Activated CD4-positive, alpha-beta memory T cell treated with anti-CD3 and anti-CD28 coated beads for 36 hours (primary cell): ENCODE results near the gene NTNG2. TPM values are rescaled to one million over a fixed set of nuclear protein-coding genes. Genes with fewer than 3 reads are reported as not detected.

Source experiments
- CTCF ChIA-PET: fragments of 350-600 bp; sonication (Branson Sonifier 250); formaldehyde crosslinking; loops from one replicate; lab custom pipeline; 2021; ENCODE audit warnings: antibody characterized with exemption, inconsistent platforms; lab: Charles Lee
- POLR2A ChIA-PET: fragments of 350-600 bp; sonication (Branson Sonifier 250); formaldehyde crosslinking; loops from one replicate; lab custom pipeline; 2021; ENCODE audit warnings: antibody characterized with exemption; lab: Charles Lee
- DNase-seq: peaks from one replicate; pipeline ENCODE4 v3.0.0-alpha.2; 2020
- H3K27ac Mint-ChIP-seq: one replicate; pipeline ENCODE4 v1.8.0; 2021; ENCODE audit warnings: mixed read lengths
- H3K27me3 Mint-ChIP-seq: one replicate; pipeline ENCODE4 v1.8.0; 2021; ENCODE audit warnings: mixed read lengths
- H3K36me3 Mint-ChIP-seq: one replicate; pipeline ENCODE4 v1.8.0; 2021; ENCODE audit warnings: mixed read lengths
- H3K4me1 Mint-ChIP-seq: one replicate; pipeline ENCODE4 v1.8.0; 2021; ENCODE audit warnings: low read depth, mixed read lengths
- H3K4me3 Mint-ChIP-seq: one replicate; pipeline ENCODE4 v1.8.0; 2021; ENCODE audit warnings: mild to moderate bottlenecking, mixed read lengths
- H3K9me3 Mint-ChIP-seq: one replicate; pipeline ENCODE4 v1.8.0; 2021; ENCODE audit warnings: mixed read lengths
- intact Hi-C: fragments of 100-400 bp; cut with micrococcal nuclease; formaldehyde crosslinking; loops from one replicate; pipeline ENCODE4 v1.15.1; 2023
- total RNA-seq, 2 experiments: library from RNA; stranded (reverse); gene quantifications; one replicate each; pipeline ENCODE4 v1.2.3, GENCODE V29; 2021

The NTNG2 gene
- total RNA-seq, 2 experiments from 2014 or later, result 0.77 to 1.4 TPM

DNA sequence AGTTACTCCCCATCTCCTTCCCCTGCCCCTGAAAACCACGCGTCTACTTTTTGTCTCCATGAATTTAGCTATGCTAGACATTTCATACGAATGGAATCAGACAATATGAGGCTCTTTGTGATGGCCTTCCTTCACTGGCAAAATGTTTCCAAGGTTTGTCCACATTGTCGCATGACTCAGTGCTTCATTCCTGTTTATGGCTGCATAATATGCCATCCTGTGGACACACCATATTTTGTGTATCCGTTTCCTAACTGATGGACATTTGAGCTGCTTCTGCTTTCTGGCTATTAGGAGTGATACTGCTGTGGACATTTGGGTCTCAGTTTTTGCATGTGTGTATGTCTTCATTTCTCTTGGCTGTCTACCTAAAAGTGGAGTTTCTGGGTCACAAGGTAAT, 14.5 kb downstream of the NTNG2 start:
- intact Hi-C loops, result no loop called here
- Mint-ChIP-seq H3K36me3 (no peaks in the 10 kb centered on the region), H3K4me3 (no peak overlapping the region), H3K27me3 (peaks cover 9% of the 10 kb centered on the region), H3K27ac (no peak overlapping the region), H3K4me1 (no peaks in the 10 kb centered on the region), H3K9me3 (no peaks in the 10 kb centered on the region)
- CTCF ChIA-PET, result interaction anchor here (1.1 kb wide), 1 partner anchor 77 kb away, joined by 4 read pairs; no protein-coding TSS in a partner anchor
- no peak for DNase-seq
- POLR2A ChIA-PET, result no interaction called here

DNA sequence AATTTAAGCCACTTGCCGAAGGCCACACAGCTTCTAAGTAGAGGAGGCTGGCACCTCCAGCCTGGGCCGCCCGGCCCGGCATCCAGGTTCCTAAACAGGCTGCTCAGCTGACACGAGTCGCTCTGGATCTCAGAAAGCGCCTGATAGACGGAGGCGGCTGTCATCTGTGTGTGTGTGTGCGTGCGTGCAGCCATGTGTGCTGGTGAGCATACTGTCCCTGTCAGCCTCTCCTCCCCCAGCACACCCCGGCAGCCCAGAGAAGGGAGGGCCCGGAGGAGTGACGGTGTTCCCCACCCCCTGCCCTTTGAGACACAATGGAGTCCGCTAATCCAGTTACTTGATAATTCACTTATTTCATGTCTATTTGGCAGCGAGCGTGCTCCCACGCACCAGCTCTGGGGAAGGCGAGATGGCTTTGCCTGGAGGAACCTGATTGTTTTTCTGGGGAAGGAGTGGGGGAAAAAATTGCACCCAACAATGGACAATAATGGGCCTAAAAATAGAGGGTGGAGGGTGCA, 20.0 kb downstream of the NTNG2 start:
- no peaks in the 10 kb centered on the region for H3K4me1 Mint-ChIP-seq
- CTCF ChIA-PET, result no interaction called here
- H3K27me3 Mint-ChIP-seq, result peaks cover 15% of the 10 kb centered on the region
- DNase-seq, result no peak
- H3K4me3 Mint-ChIP-seq, result no peak overlapping the region
- POLR2A ChIA-PET, result interaction anchor here (0.7 kb wide), 1 partner anchor 41 kb away, joined by 3 read pairs; no protein-coding TSS in a partner anchor
- H3K9me3 Mint-ChIP-seq, result no peaks in the 10 kb centered on the region
- intact Hi-C loops, result no loop called here
- H3K27ac Mint-ChIP-seq, result no peak overlapping the region
- H3K36me3 Mint-ChIP-seq, result no peaks in the 10 kb centered on the region

DNA sequence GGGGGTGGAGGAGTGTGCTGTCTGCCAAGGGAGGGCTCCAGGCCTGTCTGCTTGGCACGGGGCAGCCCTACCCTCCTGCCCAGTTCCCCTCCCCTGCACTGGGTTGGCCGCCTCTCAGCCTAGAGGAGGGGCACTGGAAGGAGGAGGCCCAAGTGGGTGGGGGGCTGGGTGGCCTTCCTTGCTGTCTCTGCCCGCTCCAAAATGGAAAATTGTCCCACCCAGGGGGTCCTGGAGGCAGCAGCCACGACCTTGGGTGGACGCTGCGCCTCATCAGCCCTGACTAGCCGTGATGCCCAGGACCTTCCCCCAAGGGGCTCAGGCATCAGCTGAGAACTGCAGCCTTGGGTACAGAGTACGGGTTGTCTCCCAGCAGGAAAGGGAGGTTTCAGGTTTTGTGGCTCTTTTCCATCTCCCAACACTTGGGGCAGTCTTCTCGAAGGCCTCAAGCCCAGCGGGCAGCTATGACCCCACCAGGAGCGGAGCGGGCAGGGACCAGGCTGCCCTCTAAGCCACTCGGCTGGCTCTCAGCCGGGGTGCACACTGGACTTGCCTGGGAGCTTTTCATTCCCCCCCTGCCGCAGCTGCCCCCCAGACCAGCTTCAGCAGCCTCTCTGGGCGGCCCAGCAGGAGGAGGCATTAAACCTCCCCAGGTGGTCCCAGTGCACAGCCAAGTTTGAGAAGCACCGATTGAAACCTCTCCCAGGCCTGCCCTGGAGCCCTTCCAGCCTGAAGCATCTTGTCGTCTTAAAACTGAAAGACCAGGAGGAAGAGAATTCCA, 20.6 kb downstream of the NTNG2 start:
- peaks cover 18% of the 10 kb centered on the region for H3K27me3 Mint-ChIP-seq
- H3K4me1 Mint-ChIP-seq, result no peaks in the 10 kb centered on the region
- ChIA-PET CTCF (interaction anchor here (1.1 kb wide), 1 partner anchor 12 kb away, joined by 3 read pairs; no protein-coding TSS in a partner anchor), POLR2A (no interaction called here)
- intact Hi-C loops, result no loop called here
- DNase-seq, result no peak
- no peak overlapping the region for H3K27ac Mint-ChIP-seq
- no peaks in the 10 kb centered on the region for H3K9me3 Mint-ChIP-seq
- no peak overlapping the region for H3K4me3 Mint-ChIP-seq
- H3K36me3 Mint-ChIP-seq, result no peaks in the 10 kb centered on the region

DNA sequence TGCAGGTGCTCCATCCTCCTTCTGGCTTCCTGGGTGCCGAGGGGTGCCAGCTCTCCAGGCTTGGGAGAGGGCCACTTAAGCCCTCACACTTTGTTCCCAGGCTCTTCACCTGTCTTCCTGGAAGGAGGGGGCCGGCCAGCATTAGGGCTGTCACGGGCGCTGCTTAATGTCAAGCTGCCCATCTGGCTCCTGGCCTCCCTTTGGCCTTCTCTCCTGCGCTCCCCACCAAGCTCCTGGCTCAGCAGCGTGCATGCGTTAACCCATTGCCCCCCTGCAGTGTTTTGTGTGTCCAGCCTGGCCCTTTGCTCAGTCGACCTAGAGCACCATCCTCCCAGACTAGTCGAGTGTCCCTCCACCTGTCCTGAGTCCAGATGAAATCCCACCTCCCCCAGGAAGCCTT, 21.3 kb downstream of the NTNG2 start:
- no peaks in the 10 kb centered on the region for H3K9me3 Mint-ChIP-seq
- no peak overlapping the region for H3K4me3 Mint-ChIP-seq
- H3K4me1 Mint-ChIP-seq, result no peaks in the 10 kb centered on the region
- ChIA-PET CTCF (interaction anchor here (1.1 kb wide), 1 partner anchor 13 kb away, joined by 3 read pairs; no protein-coding TSS in a partner anchor), POLR2A (interaction anchor here (0.6 kb wide), 1 partner anchor 84 kb away, joined by 3 read pairs; no protein-coding TSS in a partner anchor)
- intact Hi-C loops, result no loop called here
- no peak overlapping the region for H3K27ac Mint-ChIP-seq
- no peak for DNase-seq
- H3K36me3 Mint-ChIP-seq, result no peaks in the 10 kb centered on the region
- peaks cover 18% of the 10 kb centered on the region for H3K27me3 Mint-ChIP-seq

DNA sequence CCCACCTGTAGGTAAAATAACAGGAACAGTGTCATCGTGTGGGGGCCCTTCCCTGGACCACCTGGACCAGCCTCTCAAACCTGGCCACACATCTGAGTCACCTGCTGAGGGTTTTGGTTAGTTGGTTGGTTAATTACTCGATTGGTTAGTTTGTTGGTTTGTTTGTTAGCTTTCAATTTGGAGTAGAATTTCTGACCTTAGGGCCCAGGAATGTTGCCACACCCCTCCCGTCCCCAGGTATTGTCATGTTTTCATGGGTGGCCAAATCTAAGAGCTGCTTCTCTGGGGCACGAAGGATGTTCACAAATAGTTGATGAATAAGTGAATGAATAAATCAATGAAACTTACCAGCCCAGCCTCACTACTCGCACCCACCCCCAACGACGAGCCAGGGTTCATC, 21.9 kb downstream of the NTNG2 start:
- no peaks in the 10 kb centered on the region for H3K9me3 Mint-ChIP-seq
- no peak overlapping the region for H3K4me3 Mint-ChIP-seq
- intact Hi-C loops, result no loop called here
- no peak for DNase-seq
- H3K27me3 Mint-ChIP-seq, result peaks cover 18% of the 10 kb centered on the region
- CTCF ChIA-PET, result no interaction called here
- H3K27ac Mint-ChIP-seq, result no peak overlapping the region
- POLR2A ChIA-PET, result interaction anchor here (0.6 kb wide), 1 partner anchor 84 kb away, joined by 3 read pairs; no protein-coding TSS in a partner anchor
- no peaks in the 10 kb centered on the region for H3K36me3 Mint-ChIP-seq
- H3K4me1 Mint-ChIP-seq, result no peaks in the 10 kb centered on the region

DNA sequence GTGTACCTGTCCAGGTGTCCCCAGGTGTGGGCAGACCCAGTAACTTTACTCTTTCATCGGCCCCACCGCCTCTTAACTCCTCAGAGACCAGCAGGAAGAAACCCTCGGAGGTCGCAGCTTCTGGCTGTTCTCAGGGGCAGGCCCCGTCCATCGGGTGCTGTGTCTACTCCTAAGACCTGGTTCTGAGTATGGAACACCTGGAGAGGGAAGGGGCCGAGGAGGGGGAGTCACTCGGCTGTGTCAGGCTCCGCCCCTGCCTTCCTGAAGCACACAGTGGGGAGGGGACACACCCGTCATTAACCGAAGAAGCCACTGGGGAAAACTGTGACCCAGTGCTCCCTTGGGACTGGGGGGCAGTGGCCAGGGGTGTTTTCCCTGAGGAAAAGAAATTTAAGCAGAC, 22.3 kb downstream of the NTNG2 start:
- Mint-ChIP-seq H3K4me1 (no peaks in the 10 kb centered on the region), H3K9me3 (no peaks in the 10 kb centered on the region), H3K27me3 (peaks cover 18% of the 10 kb centered on the region), H3K36me3 (no peaks in the 10 kb centered on the region), H3K27ac (no peak overlapping the region), H3K4me3 (no peak overlapping the region)
- intact Hi-C loops, result no loop called here
- no peak for DNase-seq
- ChIA-PET POLR2A (no interaction called here), CTCF (interaction anchor here (0.5 kb wide), 1 partner anchor 489 kb away, joined by 3 read pairs; no protein-coding TSS in a partner anchor)

DNA sequence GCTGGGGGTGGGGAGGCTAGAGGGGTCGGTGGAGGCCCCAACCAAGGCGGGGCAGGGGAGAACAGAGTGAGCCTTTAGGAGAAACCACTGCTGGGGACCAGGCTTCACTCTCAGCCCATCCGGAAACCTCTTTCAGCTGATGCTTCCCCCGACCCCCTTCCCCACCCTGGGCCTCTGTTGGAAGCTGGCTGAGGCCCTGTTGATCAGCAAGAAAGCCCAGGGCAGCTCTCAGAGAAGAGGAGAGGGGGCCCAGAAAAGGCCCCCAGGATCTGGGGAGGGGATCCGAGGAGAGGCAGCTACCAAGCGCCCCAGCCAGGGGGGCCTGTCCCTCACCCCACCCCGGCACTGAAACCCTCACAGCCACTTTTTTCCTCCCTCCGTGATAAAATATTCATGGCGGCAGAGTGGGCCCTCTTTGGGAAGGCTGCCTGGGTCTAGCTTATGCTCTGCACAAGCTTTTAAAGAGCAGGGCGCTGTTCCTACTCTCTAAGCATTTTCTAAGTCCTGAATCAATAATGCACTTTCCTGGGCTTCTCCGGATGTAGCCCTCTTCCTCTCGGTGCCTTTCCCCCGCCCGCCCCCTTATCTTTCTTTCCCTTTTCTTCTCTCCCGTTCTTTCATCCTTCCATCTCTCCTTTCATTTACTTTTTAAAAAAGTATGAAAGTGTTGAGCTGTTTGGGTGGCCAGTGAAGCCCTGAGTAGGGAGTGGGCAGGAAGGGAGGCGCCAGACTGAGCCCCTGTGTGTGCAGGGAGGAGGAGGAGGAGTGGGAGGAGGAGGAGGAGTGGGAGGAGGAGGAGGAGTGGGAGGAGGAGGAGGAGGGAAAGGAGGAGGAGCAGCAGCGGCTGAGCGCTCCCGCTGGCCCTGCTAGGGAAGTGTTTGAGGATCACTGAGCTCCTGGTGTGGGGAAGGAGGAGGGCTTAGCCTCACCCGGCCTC, 23.5 kb downstream of the NTNG2 start:
- ChIA-PET POLR2A (interaction anchor here (0.6 kb wide), 1 partner anchor 569 kb away, joined by 3 read pairs; no protein-coding TSS in a partner anchor), CTCF (interaction anchor here (0.5 to 1.5 kb wide), 3 partner anchors 15 to 1809 kb away, joined by 3 to 5 read pairs (median 4); no protein-coding TSS in a partner anchor)
- Mint-ChIP-seq H3K4me1 (no peaks in the 10 kb centered on the region), H3K27ac (no peak overlapping the region), H3K4me3 (no peak overlapping the region), H3K36me3 (no peaks in the 10 kb centered on the region), H3K27me3 (peaks cover 18% of the 10 kb centered on the region), H3K9me3 (no peaks in the 10 kb centered on the region)
- intact Hi-C loops, result no loop called here
- DNase-seq, result no peak

DNA sequence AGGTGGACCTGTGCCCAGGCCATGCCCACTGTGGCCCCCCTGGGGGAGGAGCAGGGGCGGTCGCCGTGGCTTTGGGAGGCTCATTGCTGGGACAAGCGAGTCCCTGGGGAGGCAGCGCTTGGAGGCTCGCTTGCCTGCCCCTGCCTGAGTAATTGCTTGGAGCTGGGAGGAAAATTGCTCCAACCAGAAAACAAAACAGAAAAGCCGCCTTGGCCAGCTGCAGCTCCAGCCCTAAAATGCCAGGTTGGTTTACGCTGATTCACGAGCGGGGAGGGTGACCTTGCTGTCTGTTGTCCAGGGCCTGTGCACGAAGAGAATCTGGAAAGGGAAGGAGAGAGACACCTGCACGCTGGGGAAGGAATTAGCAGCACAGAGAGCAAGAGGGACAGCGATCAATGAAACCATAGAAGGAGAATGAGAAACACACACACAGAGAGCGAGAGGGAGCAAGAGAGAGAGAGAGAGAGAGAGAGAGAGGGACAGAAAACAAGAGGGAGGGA, 25.3 kb downstream of the NTNG2 start:
- intact Hi-C loops, result no loop called here
- H3K4me3 Mint-ChIP-seq, result no peak overlapping the region
- ChIA-PET POLR2A (no interaction called here), CTCF (no interaction called here)
- H3K27ac Mint-ChIP-seq, result no peak overlapping the region
- no peaks in the 10 kb centered on the region for H3K9me3 Mint-ChIP-seq
- H3K36me3 Mint-ChIP-seq, result no peaks in the 10 kb centered on the region
- H3K4me1 Mint-ChIP-seq, result no peaks in the 10 kb centered on the region
- no peak for DNase-seq
- H3K27me3 Mint-ChIP-seq, result peaks cover 18% of the 10 kb centered on the region

DNA sequence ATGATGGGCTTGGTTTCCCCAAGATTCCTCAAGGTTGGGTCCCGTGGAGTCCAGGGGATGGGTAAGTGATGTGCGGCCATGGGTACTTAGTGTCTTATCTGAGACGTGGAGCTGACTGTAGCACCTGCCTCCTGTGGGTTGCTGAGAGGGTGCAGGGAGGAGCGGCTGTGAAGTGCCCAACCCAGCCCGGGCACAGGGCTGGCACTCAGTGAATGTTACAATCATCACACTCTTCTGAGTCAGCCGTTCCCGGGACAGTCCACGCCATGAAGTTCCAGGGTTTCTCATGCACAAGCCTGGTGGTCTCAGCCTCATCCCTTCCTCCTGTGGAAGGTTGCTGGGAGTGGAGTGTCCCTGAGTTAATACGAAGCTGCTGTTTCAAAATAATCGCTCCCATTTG, 29.1 kb downstream of the NTNG2 start:
- DNase-seq, result no peak
- Mint-ChIP-seq H3K27me3 (peaks cover 17% of the 10 kb centered on the region), H3K27ac (no peak overlapping the region), H3K36me3 (no peaks in the 10 kb centered on the region), H3K4me3 (no peak overlapping the region), H3K4me1 (no peaks in the 10 kb centered on the region), H3K9me3 (no peaks in the 10 kb centered on the region)
- intact Hi-C loops, result no loop called here
- ChIA-PET CTCF (interaction anchor here (1.1 kb wide), 1 partner anchor 21 kb away, joined by 3 read pairs; no protein-coding TSS in a partner anchor), POLR2A (no interaction called here)

DNA sequence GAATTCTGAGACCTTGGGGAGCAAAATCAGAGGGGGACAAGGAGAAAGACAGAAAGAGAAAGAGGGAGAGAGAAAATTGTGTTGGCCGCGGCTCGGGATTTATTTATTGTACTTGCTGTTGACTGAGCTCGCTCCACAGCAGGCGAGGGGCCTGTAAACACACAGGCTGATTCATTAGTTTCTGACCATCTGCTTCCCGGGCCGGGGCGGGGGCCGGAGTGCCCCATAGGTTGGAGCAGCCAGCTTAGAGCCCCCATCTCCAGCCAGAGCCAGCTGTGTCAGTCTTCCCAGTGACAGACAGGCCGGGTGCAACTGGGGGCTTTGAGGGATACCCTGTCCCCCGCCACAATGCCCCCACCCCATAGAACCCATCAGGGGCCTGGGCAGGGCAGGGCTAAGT, 30.9 kb downstream of the NTNG2 start:
- DNase-seq, result no peak
- Mint-ChIP-seq H3K27ac (no peak overlapping the region), H3K36me3 (no peaks in the 10 kb centered on the region), H3K4me1 (no peaks in the 10 kb centered on the region), H3K4me3 (no peak overlapping the region), H3K27me3 (peaks cover 6% of the 10 kb centered on the region), H3K9me3 (no peaks in the 10 kb centered on the region)
- POLR2A ChIA-PET, result no interaction called here
- CTCF ChIA-PET, result no interaction called here
- intact Hi-C loops, result no loop called here

DNA sequence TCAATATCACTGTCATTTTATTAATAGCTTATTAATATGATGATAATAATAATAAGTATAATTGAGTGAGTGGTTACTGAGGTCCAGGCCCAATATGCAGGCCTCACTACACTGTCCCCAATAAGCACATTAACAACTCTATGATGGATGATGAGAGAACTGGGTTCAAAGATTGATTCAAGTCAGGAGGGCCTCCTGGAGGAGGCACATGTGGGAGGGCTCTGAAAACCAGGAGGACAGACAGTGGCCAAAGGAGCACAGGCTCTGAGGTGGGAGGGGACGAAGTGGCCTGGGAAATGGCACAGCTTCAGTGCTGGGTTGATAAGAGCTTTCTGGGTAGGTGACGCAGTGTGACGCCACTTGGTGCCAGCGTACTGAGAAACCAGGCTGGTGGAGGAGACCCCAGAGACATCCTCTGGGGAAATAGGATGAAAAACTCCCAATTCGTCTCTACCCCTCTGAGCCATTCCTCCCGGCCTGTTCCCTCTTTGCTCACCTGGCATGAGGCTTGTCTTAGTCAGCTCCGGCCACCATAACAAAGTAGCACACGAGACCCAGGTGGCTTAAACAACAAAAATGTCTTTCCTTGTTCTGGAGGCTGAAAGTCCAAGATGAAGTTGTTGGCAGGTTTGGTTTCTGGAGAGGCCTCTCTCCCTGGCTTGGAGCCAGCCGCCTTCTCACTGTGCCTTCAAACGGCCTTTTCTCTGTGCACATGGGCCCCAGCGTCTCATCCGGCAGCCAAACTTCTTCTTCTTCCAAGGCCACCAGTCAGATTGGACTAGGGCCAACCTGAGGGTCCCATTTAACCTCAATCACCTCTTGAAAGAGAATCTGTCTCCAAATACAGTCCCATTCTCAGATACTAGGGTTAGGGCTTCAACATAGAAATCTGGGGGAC, 31.6 kb downstream of the NTNG2 start:
- POLR2A ChIA-PET, result no interaction called here
- intact Hi-C loops, result no loop called here
- no peaks in the 10 kb centered on the region for H3K4me1 Mint-ChIP-seq
- CTCF ChIA-PET, result no interaction called here
- no peaks in the 10 kb centered on the region for H3K9me3 Mint-ChIP-seq
- no peak for DNase-seq
- peaks cover 6% of the 10 kb centered on the region for H3K27me3 Mint-ChIP-seq
- no peaks in the 10 kb centered on the region for H3K36me3 Mint-ChIP-seq
- H3K27ac Mint-ChIP-seq, result no peak overlapping the region
- H3K4me3 Mint-ChIP-seq, result no peak overlapping the region
